ENCODE results near the gene GPR160.

The GPR160 gene

DNA sequence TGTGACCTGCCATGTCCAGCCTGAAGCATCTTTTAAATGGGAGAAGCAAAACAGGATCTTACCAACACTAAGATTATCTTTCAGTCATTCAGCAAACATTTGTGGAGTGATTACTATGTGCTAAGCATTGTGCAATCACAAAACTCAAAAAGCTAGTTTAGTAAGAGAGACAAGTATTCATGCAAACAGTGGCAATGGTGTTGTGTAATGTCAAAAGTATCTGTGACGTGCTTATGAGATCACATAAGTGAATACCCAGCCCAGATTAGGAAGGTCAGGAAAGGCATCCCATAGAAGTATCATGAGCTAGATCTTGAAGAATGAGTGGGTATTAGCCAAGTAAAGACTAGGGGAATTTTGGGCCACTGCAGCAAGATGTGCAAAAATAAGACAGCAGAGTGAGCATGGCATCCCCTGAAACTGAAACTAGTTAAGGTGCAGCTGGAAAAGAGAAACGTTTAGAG, 39.1 kb upstream of the GPR160 start:
- H3K4me3 ChIP-seq (ENCODE audit: low read depth, low read length) = no peak overlapping the region
- no peak for TF ChIP-seq CTCF (IDR thresholded peaks at IDR 0.05; ENCODE audit: low read depth, low read length)

DNA sequence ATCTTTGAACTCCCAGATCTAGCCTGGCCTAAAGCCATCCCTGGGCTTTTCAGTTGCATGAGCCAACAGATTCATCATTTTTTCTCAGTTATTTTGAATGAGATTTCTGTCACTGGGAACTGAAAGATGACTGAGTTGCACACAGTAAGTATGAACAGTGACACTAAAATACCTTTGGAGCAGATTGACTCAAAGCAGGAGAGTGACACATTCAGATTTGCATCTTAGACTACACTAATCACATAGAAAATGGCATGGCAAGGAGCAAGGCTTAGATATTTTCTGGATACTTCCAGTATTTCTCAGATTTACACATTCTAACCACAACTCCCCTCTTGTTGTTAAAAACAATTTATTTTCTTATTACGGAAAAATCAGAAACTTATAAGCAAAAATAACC, 38.4 kb upstream of the GPR160 start:
- H3K4me3 ChIP-seq (ENCODE audit: low read depth, low read length) = no peak overlapping the region
- TF ChIP-seq CTCF (IDR thresholded peaks at IDR 0.05; ENCODE audit: low read depth, low read length) = no peak

- no peak for TF ChIP-seq CTCF (IDR thresholded peaks at IDR 0.05; ENCODE audit: low read depth, low read length)
Measured at GRCh38 chr3:170000051-170000450, 37.7 kb upstream of the GPR160 start.

GRCh38 chr3:170002231-170002630, 35.6 kb upstream of the GPR160 start:
- TF ChIP-seq CTCF (IDR thresholded peaks at IDR 0.05; ENCODE audit: low read depth, low read length) = no peak
- no peak overlapping the region for H3K4me3 ChIP-seq (ENCODE audit: low read depth, low read length)

More at GRCh38 chr3:170000051-170000450, 37.7 kb upstream of the GPR160 start:
- no peak overlapping the region for H3K4me3 ChIP-seq (ENCODE audit: low read depth, low read length)

- no peak for TF ChIP-seq CTCF (IDR thresholded peaks at IDR 0.05; ENCODE audit: low read depth, low read length)
- no peak overlapping the region for H3K4me3 ChIP-seq (ENCODE audit: low read depth, low read length)
Measured at GRCh38 chr3:170002879-170003278, 34.9 kb upstream of the GPR160 start.

GRCh38 chr3:170003881-170004356, 33.9 kb upstream of the GPR160 start:
- H3K4me3 ChIP-seq (ENCODE audit: low read depth, low read length) = no peak overlapping the region
- TF ChIP-seq CTCF (IDR thresholded peaks at IDR 0.05; ENCODE audit: low read depth, low read length) = no peak

DNA sequence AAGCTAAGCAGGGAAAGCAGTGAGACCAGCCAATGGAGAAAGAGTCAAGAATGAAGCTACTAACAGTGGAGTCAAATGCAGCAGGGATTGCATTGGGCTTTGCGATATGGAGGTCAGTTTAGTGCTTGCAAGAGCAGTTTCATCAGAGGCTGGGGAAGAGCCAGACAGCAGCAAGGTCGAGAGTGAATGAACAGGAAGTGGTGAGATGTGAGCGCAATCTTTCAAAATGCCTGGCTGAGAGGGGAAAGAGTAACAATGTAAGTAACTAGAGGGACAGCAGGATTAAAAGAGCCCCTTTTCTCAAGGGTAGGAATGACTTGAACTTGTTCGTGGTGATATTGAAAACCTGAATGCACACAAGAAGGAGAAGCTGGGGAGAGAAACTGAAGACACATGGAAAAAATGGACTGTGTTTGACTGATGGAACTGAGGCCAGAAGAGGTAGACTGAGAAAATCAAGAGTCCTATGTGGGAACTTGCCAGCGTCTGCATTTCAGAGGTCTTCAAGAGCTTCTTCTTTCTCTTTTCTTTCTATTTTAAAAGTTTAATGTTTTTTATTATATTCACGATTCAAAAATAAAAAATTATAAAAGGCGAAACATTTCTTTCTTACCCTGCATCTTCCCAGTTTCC, 30.6 kb upstream of the GPR160 start:
- no peak overlapping the region for H3K4me3 ChIP-seq (ENCODE audit: low read depth, low read length)
- TF ChIP-seq CTCF (IDR thresholded peaks at IDR 0.05; ENCODE audit: low read depth, low read length) = no peak
